GM21737 (cell line): ENCODE data around the gene ARHGAP24.
"Not testable (repeated sequence)": the region's sequence is repeated elsewhere in the genome, so short reads cannot be mapped to it uniquely, and the experiment has no call there.

Experiments
- ATAC-seq: cut with Tn5 transposase; IDR thresholded peaks from one replicate; pipeline ENCODE4 v1.9.1; 2021; ENCODE audit warnings: mild to moderate bottlenecking, moderate library complexity; ENCODE audit not compliant: unreplicated experiment

ARHGAP24 gene

DNA sequence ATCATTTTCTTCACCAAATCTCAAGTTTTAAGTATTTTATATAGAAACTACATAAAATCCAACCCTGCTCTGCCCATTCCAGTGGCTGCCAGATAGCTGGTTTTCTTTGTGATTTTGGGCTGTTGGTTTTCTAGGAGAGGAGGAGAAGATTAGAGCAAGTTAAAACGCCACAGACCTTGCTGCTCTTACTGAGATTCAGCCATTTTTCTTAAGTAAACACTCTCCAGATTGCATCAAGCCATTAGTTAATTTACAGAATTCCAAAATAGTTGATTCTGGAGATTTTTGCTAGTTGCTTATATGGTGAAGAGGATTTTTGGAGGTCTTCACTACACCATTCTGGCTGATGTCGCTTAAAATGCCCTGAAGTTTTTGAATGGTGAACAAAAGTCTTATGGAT, 518.7 kb downstream of the ARHGAP24 start:
- no peak for ATAC-seq

- no peak for ATAC-seq
Measured at GRCh38 chr4:85994576-85994975, 519.6 kb downstream of the ARHGAP24 start.

- no peak for ATAC-seq
Measured at GRCh38 chr4:85995361-85995760, 520.4 kb downstream of the ARHGAP24 start.

DNA sequence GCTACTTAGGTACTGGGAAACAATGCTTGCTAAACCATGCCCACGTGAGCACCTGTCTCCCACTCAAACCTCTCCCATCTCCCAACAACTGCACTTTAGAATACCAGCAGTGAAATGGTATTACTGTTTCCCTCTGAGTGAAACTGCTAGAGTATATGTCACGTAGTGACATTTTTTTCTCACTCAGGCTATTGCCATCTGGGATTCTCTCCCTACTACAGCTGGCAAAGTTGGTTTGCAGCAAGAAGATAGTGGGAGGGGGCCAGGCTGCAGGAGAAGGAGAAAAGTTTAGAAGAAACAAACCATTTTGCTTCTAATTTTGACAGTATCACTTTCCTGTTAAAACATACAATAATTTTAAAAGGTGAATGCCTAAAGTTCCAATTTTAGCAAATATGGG, 526.6 kb downstream of the ARHGAP24 start:
- ATAC-seq, result no peak

DNA sequence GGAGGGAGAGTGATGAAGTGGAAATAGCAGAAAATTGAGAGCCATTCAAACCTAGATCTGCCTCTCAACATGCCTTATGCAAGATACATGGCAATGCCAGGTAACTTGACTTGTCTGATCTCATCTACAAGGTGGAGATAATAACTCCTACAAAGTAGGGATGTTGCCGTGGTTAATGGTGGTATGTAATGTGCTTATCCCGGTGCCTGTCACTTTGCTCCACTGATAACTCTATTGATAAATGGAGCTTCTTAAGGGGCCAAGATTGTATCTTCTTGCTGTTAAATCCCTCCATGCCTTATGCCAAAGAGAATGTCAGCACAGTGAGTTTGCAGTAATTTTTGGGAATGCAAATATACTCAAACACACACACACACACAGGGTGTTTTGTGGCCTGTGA, 529.1 kb downstream of the ARHGAP24 start:
- ATAC-seq, result no peak

GRCh38 chr4:86006057-86006456, 531.1 kb downstream of the ARHGAP24 start:
- no peak for ATAC-seq

DNA sequence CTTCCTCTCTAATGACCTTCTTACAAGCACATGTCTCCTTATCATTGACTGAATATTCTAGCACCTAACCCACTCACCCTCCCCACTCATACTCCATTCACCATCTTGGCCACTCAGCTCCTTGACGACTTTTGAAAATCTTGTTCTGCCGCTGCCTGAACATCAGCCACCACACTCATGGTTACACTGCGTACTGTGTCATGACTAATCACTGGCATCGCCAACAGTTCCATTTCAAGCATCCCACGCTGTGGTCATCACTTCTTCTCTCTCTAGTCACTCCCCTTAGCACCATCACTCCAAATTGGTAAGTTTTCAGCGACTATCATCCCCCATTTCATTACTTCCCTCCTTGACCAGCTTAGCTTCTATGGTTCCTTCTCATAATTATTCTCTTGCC, 532.1 kb downstream of the ARHGAP24 start:
- no peak for ATAC-seq

GRCh38 chr4:86011117-86011516, 536.2 kb downstream of the ARHGAP24 start:
- ATAC-seq, result no peak

DNA sequence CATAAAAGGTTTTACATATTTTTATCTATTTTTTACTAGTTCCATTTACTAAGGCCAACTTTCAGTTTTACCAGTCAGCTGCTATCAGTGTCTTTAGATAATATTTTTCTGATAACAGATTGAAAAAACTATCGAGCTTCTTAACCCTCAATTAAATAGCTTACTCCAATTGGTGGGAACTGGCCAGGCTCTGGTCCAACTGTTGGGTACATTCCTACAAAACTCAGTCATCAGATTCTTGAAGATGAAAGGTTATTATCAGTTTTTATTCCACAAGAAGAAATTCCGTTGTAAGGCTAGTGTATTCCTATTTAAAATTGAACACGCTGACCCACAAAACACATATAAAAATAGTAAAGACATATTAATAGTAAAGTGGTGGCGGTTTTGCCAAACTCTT, 538.7 kb downstream of the ARHGAP24 start:
- ATAC-seq, result no peak

DNA sequence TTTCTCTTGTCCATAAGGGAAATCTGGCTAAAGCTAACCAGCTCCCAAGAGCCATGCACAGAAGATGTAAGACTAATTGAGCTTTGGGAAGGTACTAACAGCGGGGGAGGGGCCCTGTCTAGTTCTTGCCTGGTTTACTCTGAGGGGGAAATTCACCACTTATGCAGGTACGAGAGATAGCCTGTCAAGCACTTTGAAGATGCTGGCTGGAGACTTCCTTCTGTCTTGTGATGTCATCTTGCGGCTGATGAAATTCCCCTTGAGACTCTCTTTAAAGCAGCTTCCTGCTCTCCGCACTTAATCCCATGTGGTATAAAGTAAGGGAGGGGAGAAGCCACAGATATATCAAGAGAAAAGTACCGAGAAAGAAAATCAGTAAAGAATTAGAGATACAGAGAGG, 539.6 kb downstream of the ARHGAP24 start:
- ATAC-seq, result peak; percentile 88

GRCh38 chr4:86015412-86016350, 540.7 kb downstream of the ARHGAP24 start:
- ATAC-seq, result no peak

DNA sequence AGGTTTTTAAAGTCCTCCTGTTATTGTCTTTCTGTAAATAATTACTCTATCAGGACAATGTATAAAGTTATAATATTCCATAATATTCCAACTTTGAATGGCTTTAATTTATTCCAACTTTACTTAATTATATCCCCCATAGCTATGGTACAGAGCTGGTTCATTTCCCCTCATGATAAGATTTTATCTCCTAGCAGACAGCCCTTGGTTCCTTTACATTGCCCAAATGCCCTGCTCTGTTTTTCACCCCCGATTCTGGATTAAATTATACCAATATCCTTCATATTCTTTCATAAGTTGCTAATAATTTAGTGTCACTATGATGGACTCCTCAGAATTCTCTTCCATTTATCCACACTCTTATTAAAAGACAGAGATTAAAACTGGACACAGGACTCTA, 544.4 kb downstream of the ARHGAP24 start:
- ATAC-seq, result no peak

- ATAC-seq, result no peak
Measured at GRCh38 chr4:86019906-86020305, 545.0 kb downstream of the ARHGAP24 start.

DNA sequence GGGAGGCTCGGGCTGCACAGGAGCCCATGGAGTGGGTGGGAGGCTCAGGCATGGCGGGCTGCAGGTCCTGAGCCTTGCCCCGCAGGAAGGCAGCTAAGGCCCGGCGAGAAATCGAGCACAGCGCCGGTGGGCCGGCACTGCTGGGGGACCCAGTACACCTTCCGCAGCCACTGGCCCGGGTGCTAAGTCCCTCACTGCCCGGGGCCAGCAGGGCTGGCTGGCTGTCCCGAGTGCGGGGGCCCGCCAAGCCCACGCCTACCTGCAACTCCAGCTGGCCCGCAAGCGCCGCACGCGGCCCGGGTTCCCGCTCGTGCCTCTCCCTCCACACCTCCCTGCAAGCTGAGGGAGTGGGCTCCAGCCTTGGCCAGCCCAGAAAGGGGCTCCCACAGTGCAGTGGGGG, 546.7 kb downstream of the ARHGAP24 start:
- ATAC-seq, result not testable (repeated sequence)

GRCh38 chr4:86026720-86027119, 551.8 kb downstream of the ARHGAP24 start:
- no peak for ATAC-seq

- ATAC-seq, result no peak
Measured at GRCh38 chr4:86031927-86032326, 557.0 kb downstream of the ARHGAP24 start.

DNA sequence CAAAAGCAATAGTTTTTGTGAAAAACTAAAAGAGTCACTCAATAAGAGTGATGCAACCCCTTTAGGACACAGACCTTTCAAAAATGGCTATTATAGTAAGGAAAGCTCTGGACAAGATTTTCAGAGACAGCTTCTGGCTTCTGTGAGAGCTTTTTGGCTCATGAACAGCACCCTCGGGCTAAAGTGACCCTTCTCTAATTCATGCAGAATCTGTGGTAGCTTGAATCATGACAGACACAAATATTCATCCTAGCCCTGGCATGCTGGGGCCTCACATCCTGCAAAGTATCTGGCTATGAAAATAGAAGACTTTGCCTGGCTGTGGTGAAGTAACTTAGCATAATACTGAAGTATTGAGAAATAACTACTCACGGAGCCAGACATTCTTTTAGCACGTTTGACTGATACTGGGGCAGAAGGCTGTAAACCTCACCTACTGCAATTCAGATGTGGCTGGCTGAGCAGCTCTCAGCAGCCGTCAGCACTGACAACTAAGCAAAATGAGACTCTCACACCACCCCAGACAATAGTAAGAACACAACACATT, 557.6 kb downstream of the ARHGAP24 start:
- no peak for ATAC-seq

GRCh38 chr4:86033171-86033570, 558.2 kb downstream of the ARHGAP24 start:
- ATAC-seq, result no peak

DNA sequence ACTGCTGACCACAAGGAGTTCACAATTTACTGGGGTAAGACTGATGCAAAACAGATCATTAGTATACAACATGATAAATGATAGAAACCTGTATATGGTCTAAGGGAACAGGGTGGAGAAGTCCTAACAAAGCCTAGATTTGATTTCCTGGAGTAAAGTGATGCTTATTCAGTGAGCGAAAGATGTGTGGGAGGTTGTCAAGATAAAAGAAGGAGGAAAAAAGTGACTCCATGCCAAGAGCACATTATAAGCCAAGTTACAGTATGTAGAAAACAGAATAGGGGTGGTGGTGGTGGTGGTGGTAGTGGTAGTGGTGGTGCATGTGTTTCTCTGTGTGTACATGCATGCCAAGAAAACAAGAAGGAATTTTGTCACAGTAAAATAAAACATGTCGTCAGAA, 559.7 kb downstream of the ARHGAP24 start:
- no peak for ATAC-seq

- ATAC-seq, result no peak
Measured at GRCh38 chr4:86035688-86036087, 560.7 kb downstream of the ARHGAP24 start.

DNA sequence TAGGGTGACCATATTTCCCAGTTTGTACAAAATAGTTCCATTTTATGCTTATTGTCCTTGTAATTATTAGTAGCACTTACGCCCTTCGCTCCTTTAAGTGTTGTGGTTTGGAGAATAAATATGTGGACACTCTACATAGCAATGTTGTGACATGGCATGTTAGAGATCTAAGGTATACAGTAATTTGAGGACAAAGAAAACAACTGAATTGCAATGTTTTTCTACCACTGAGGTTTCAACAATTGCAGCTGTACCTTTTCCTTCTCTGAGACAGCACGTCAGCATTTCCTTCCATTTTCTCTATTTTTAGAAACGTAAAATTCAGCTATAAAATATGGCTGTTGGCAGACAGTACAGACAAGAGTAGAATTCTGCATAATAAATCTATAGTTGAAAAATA, 561.8 kb downstream of the ARHGAP24 start:
- no peak for ATAC-seq

GRCh38 chr4:86038037-86038436, 563.1 kb downstream of the ARHGAP24 start:
- no peak for ATAC-seq
